A549 (cell line): ENCODE results near the gene ALOX15. TPM values are rescaled to one million over a fixed set of nuclear protein-coding genes. Genes with fewer than 3 reads are reported as not detected.
"Not testable (repeated sequence)": the region's sequence is repeated elsewhere in the genome, so short reads cannot be mapped to it uniquely, and the experiment has no call there.

ENCODE experiments used
- ATAC-seq, 2 experiments: fragments of 200-7000 bp in 1 of 2; fragments of >200 bp in 1 of 2; cut with Nextera tagmentation in 1 of 2; cut with Tn5 transposase in 1 of 2; 3 replicates each; pipeline versions ENCODE4 v1.8.0 to v1.9.1; 2018 to 2020; ENCODE audit warnings: mild to moderate bottlenecking in 1 of 2, moderate library complexity in 1 of 2
- CTCF ChIA-PET: fragments of 300-600 bp; sonication (Branson Sonifier 250); formaldehyde crosslinking; extraction: SDS; loops from one replicate; lab custom pipeline; 2021; ENCODE audit warnings: antibody characterized with exemption, inconsistent platforms; lab: Yijun Ruan, JAX
- POLR2A ChIA-PET: fragments of 350-600 bp; formaldehyde crosslinking; extraction: SDS; loops from one replicate; lab custom pipeline; 2021; ENCODE audit warnings: antibody characterized with exemption, inconsistent platforms; lab: Yijun Ruan, JAX
- DNase-seq, 2 experiments: peaks; one replicate each; pipeline versions ENCODE4 v3.0.0 to v3.0.0-alpha.2; 2011 to 2016; ENCODE audit warnings: low read depth in 1 of 2, low spot score in 1 of 2
- FAIRE-seq: peaks from 2 replicates; lab custom pipeline; 2011; peaks lifted over from hg19 to GRCh38; lab: Jason Lieb, UNC
- H3K27ac ChIP-seq, 2 experiments: fragments of >200 bp; sonication (Bioruptor Twin); formaldehyde crosslinking; 3 replicates each; pipeline ENCODE4 v1.5.1; 2016 to 2017
- H3K4me1 ChIP-seq: fragments of >200 bp; sonication (Bioruptor Twin); formaldehyde crosslinking; 3 replicates; pipeline ENCODE4 v1.6.1; 2016
- H3K4me2 ChIP-seq: fragments of >200 bp; sonication (Bioruptor Twin); formaldehyde crosslinking; 3 replicates; pipeline ENCODE4 v1.6.1; 2016
- H3K4me3 ChIP-seq: fragments of >200 bp; sonication (Bioruptor Twin); formaldehyde crosslinking; 3 replicates; pipeline ENCODE4 v1.5.1; 2016
- H3K9me3 ChIP-seq: fragments of >200 bp; sonication (Bioruptor Twin); formaldehyde crosslinking; 3 replicates; pipeline ENCODE4 v1.6.1; 2016
- BHLHE40 ChIP-seq: IDR thresholded peaks from 2 replicates; pipeline ENCODE4 v1.6.1; 2012; ENCODE audit warnings: low read depth, low read length, inconsistent platforms
- CBX8 ChIP-seq: fragments of 200-600 bp; sonication (generic); IDR thresholded peaks from 2 replicates; pipeline ENCODE4 v1.6.1; 2016
- CEBPB ChIP-seq, 2 experiments: fragments of >200 bp in 1 of 2; sonication (Bioruptor Twin) in 1 of 2; formaldehyde crosslinking in 1 of 2; IDR thresholded peaks; 2 replicates each; pipeline ENCODE4 v1.6.1; 2012 to 2016
- EP300 ChIP-seq, 2 experiments: fragments of >200 bp; sonication (Bioruptor Twin); formaldehyde crosslinking; IDR thresholded peaks; 2 replicates in 1 of 2; 3 replicates in 1 of 2; pipeline ENCODE4 v1.6.1; 2016 to 2017
- ESRRA ChIP-seq: fragments of 150-350 bp; IDR thresholded peaks from 2 replicates; pipeline ENCODE4 v1.6.1; 2014; ENCODE audit warnings: mild to moderate bottlenecking, low read length, borderline replicate concordance
- FOSB ChIP-seq: fragments of 250-450 bp; sonication (Bioruptor Pico); IDR thresholded peaks from 2 replicates; pipeline ENCODE4 v1.5.0; 2020; ENCODE audit warnings: mild to moderate bottlenecking, moderate library complexity
- HMGXB4 ChIP-seq: fragments of 250-450 bp; sonication (Bioruptor Pico); IDR thresholded peaks from 2 replicates; pipeline ENCODE4 v1.5.0; 2021; ENCODE audit warnings: mild to moderate bottlenecking, moderate library complexity, borderline replicate concordance
- HOXB5 ChIP-seq: fragments of 250-450 bp; sonication (Bioruptor Pico); IDR thresholded peaks from 2 replicates; pipeline ENCODE4 v1.5.0; 2020; ENCODE audit warnings: mild to moderate bottlenecking, moderate library complexity
- KDM5A ChIP-seq: fragments of 200-600 bp; sonication (generic); IDR thresholded peaks from 2 replicates; pipeline ENCODE4 v1.6.1; 2016; ENCODE audit warnings: antibody characterized with exemption, mild to moderate bottlenecking
- MAFK ChIP-seq: fragments of 450-650 bp; IDR thresholded peaks from 2 replicates; pipeline ENCODE4 v1.6.1; 2014; ENCODE audit not compliant: partially characterized antibody
- NFE2L2 ChIP-seq: fragments of 150-350 bp; conservative IDR thresholded peaks from 2 replicates; pipeline ENCODE4 v1.6.1; 2014; ENCODE audit warnings: low read length
- PHF8 ChIP-seq: fragments of 200-600 bp; sonication (generic); IDR thresholded peaks from 2 replicates; pipeline ENCODE4 v1.6.1; 2016; ENCODE audit warnings: low read depth, mild to moderate bottlenecking, antibody characterized with exemption, moderate library complexity, borderline replicate concordance
- RAD21 ChIP-seq, 2 experiments: fragments of >200 bp in 1 of 2; sonication (Bioruptor Twin) in 1 of 2; formaldehyde crosslinking in 1 of 2; IDR thresholded peaks in 1 of 2; conservative IDR thresholded peaks in 1 of 2; 2 replicates in 1 of 2; 3 replicates in 1 of 2; pipeline ENCODE4 v1.6.1; 2012 to 2018; ENCODE audit warnings: inconsistent platforms in 1 of 2
- RCOR1 ChIP-seq: fragments of 150-350 bp; IDR thresholded peaks from 2 replicates; pipeline ENCODE4 v1.6.1; 2014; ENCODE audit warnings: antibody characterized with exemption, low read length, low read depth
- RFX5 ChIP-seq: fragments of 450-650 bp; IDR thresholded peaks from 2 replicates; pipeline ENCODE4 v1.7.1; 2014; ENCODE audit warnings: antibody characterized with exemption, mild to moderate bottlenecking, moderate library complexity
- RNF2 ChIP-seq: fragments of 200-600 bp; sonication (generic); IDR thresholded peaks from 2 replicates; pipeline ENCODE4 v1.6.1; 2016; ENCODE audit warnings: low read depth, mild to moderate bottlenecking, antibody characterized with exemption, moderate library complexity, borderline replicate concordance
- ZFP36 ChIP-seq: fragments of 450-650 bp; IDR thresholded peaks from 2 replicates; pipeline ENCODE4 v1.6.1; 2014; ENCODE audit warnings: borderline replicate concordance; ENCODE audit not compliant: partially characterized antibody
- ZNF302 ChIP-seq: fragments of 250-450 bp; sonication (Bioruptor Pico); IDR thresholded peaks from 2 replicates; pipeline ENCODE4 v1.9.0; 2021; ENCODE audit warnings: inconsistent platforms, mild to moderate bottlenecking, moderate library complexity
- ZSCAN20 ChIP-seq: fragments of 250-450 bp; sonication (Bioruptor Pico); IDR thresholded peaks from 2 replicates; pipeline ENCODE4 v1.8.0; 2022; ENCODE audit warnings: mild to moderate bottlenecking, moderate library complexity
- WGBS: methylation state at CpG from one replicate; pipeline ENCODE4 v1.1.6; 2017; ENCODE audit errors: missing lambda C conversion rate; 5-methylcytosine and 5-hydroxymethylcytosine counted together
- polyA plus RNA-seq, 4 experiments: library from polyadenylated mRNA; depleted of rRNA in 3 of 4; stranded (reverse); fragments of >200 nt; fragmentation: RNase III in 1 of 4; extraction: RNeasy Plus Mini Kit Qiagen cat#74134 plus additional on column Dnase treatment in 1 of 4; gene quantifications; 2 replicates in 3 of 4; 3 replicates in 1 of 4; pipeline ENCODE4 v1.2.3, GENCODE V29; 2011 to 2017
- TF ChIP-seq, protein P1 (sequence below): IDR thresholded peaks from 2 replicates; pipeline ENCODE4 v1.6.1; 2012
- TF ChIP-seq, protein P2 (sequence below): fragments of >200 bp; sonication (Bioruptor Twin); formaldehyde crosslinking; IDR thresholded peaks from 2 replicates; pipeline ENCODE4 v1.6.1; 2016

Gene ALOX15
- polyA plus RNA-seq, 2 of the 4 experiments (the other 2 are of a cell fraction), result 0.08 to 0.12 TPM

- Histone ChIP-seq H3K4me2 (no peak overlapping the region), H3K4me3 (no peak overlapping the region), H3K9me3 (no peaks in the 10 kb centered on the region), H3K4me1 (peaks cover 5% of the 10 kb centered on the region; the same call in 2 of the 3 replicates), H3K27ac (no peak overlapping the region)
- 55% methylated on average over 11 of the region's 11 CpGs for WGBS
- ChIA-PET POLR2A (interaction anchor here (0.6 kb wide), 1 partner anchor 1643 kb away, joined by 7 read pairs; no protein-coding TSS in a partner anchor), CTCF (interaction anchor here (0.7 to 18.8 kb wide), 5 partner anchors 11 to 296 kb away, joined by 3 to 186 read pairs (median 4); no protein-coding TSS in a partner anchor)
- DNase-seq, result no peak
- FAIRE-seq, result no peak
- peak; percentile 73 for TF ChIP-seq ZFP36
- no peak for TF ChIP-seq RCOR1
- no peak for TF ChIP-seq ZNF302 (CRISPR knock-in tag)
- no peak for TF ChIP-seq KDM5A
- no peak for TF ChIP-seq CBX8
- TF ChIP-seq ESRRA, result no peak
- no peak for ATAC-seq
Measured at GRCh38 chr17:4592240-4593005, 49.1 kb downstream of the ALOX15 start.

DNA sequence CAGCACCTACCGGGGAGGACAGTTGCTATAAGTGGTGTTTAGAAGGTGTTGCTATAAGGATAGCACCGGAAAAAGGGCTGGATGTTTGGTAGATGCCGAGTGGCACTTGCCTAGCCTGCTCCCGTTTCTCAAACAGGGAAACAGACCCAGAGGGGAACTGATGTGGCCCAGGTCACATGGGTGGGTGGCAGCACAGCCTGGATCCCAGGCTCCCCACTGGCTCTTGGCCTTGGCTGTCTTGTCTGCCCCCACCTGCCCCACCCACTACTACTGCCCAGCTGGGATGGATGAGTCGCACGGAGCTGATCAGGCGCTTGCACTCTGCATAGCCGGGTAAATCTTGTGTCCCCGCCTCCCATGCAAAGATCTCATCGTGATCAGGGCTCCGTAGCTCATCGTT is 49.9 kb downstream of the ALOX15 start:
- Histone ChIP-seq H3K27ac (no peak overlapping the region), H3K4me3 (no peak overlapping the region), H3K4me1 (peaks cover 5% of the 10 kb centered on the region; the same call in 2 of the 3 replicates), H3K9me3 (no peaks in the 10 kb centered on the region), H3K4me2 (no peak overlapping the region)
- DNase-seq (peak; percentile 44 to 46), ATAC-seq (peak; percentile 31 to 36; a peak in 5 of 6 replicates), FAIRE-seq (no peak)
- CTCF ChIA-PET, result interaction anchor here (0.7 to 18.8 kb wide), 5 partner anchors 14 to 297 kb away, joined by 3 to 186 read pairs (median 4); no protein-coding TSS in a partner anchor
- no peak for TF ChIP-seq RCOR1
- no peak for TF ChIP-seq EP300 (IDR thresholded peaks at IDR 0.05)
- no peak for TF ChIP-seq HOXB5 (CRISPR knock-in tag)
- 47% methylated on average over 8 of the region's 12 CpGs for WGBS
- POLR2A ChIA-PET, result interaction anchor here (0.6 kb wide), 1 partner anchor 1642 kb away, joined by 7 read pairs; no protein-coding TSS in a partner anchor

DNA sequence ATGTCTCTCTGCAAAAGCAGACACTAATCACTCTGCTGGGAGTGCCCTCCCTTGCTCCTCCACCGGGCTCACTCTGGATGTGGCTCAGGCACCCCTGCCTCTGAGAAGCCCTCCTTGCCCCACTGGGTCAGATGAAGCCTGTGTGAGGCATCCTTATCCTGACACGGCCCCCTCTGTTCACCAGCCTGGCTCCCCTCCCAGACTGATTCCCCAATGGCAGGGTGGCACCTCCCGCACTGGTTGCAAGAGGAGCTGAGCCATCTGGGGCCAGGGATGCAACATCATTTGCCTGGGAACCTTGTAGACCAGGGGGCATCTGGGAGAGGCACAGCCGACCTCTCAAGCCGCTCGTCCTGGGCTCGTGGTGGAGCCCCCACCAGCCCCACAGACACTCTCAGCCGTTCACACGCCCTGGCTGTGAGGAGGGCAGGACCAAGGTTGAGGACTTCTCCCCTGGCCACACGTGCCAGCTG is 50.5 kb downstream of the ALOX15 start:
- TF ChIP-seq PHF8, result no peak
- no peak for TF ChIP-seq RFX5
- TF ChIP-seq MAFK, result no peak
- no peak for TF ChIP-seq RNF2
- TF ChIP-seq FOSB (CRISPR knock-in tag), result no peak
- no peak for TF ChIP-seq ZFP36
- no peak for TF ChIP-seq CEBPB (IDR thresholded peaks at IDR 0.05)
- TF ChIP-seq, protein P1, sequence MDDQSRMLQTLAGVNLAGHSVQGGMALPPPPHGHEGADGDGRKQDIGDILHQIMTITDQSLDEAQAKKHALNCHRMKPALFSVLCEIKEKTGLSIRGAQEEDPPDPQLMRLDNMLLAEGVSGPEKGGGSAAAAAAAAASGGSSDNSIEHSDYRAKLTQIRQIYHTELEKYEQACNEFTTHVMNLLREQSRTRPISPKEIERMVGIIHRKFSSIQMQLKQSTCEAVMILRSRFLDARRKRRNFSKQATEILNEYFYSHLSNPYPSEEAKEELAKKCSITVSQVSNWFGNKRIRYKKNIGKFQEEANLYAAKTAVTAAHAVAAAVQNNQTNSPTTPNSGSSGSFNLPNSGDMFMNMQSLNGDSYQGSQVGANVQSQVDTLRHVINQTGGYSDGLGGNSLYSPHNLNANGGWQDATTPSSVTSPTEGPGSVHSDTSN, result no peak
- no peak for TF ChIP-seq EP300 (IDR thresholded peaks at IDR 0.05)
- TF ChIP-seq ZSCAN20 (CRISPR knock-in tag), result no peak
- no peak for TF ChIP-seq KDM5A
- no peak for TF ChIP-seq HOXB5 (CRISPR knock-in tag)
- TF ChIP-seq RAD21 (conservative IDR thresholded peaks at IDR 0.05 in 1 of 2, IDR thresholded peaks at IDR 0.05 in 1 of 2), result no peak
- TF ChIP-seq HMGXB4 (CRISPR knock-in tag), result no peak
- no peak for TF ChIP-seq BHLHE40
- TF ChIP-seq NFE2L2, result no peak
- TF ChIP-seq, protein P2, sequence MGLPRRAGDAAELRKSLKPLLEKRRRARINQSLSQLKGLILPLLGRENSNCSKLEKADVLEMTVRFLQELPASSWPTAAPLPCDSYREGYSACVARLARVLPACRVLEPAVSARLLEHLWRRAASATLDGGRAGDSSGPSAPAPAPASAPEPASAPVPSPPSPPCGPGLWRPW, result no peak
- H3K4me1 ChIP-seq, result peaks cover 5% of the 10 kb centered on the region; the same call in 2 of the 3 replicates
- WGBS, result 29% methylated on average over 9 of the region's 10 CpGs
- ChIA-PET CTCF (interaction anchor here (1.0 to 18.8 kb wide), 4 partner anchors 14 to 35 kb away, joined by 3 to 186 read pairs (median 4); no protein-coding TSS in a partner anchor), POLR2A (no interaction called here)
- H3K9me3 ChIP-seq, result no peaks in the 10 kb centered on the region
- H3K4me3 ChIP-seq, result no peak overlapping the region
- ATAC-seq (peak in 1 of 2 experiments; percentile 5; a peak in 3 of 6 replicates), FAIRE-seq (no peak), DNase-seq (no peak)
- no peak overlapping the region for H3K4me2 ChIP-seq
- no peak overlapping the region for H3K27ac ChIP-seq

DNA sequence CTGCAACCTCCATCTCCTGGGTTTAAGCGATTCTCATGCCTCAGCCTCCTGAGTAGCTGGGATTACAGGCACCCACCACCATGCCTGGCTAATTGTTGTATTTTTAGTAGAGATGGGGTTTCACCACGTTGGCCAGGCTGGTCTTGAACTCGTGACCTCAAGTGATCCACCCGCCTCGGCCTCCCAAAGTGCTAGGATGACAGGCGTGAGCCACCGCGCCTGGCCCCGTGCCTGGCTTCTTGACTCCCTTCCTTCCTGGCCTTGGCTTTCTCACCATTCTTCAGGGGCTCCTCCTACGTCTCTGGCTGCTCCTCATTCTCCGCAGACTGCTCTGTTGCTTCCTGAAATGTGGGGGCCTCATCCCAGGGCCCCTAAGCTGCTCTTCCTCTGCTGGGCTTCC is 51.4 kb downstream of the ALOX15 start:
- WGBS, result 54% methylated on average over 11 of the region's 11 CpGs
- not testable (repeated sequence) for H3K4me1 ChIP-seq, H3K4me3 ChIP-seq, H3K4me2 ChIP-seq, H3K27ac ChIP-seq, H3K9me3 ChIP-seq, ATAC-seq, DNase-seq, FAIRE-seq
- ChIA-PET CTCF (interaction anchor here (1.0 to 18.8 kb wide), 3 partner anchors 12 to 35 kb away, joined by 4 to 186 read pairs (median 5); no protein-coding TSS in a partner anchor), POLR2A (interaction anchor here (0.5 kb wide), 1 partner anchor 136 kb away, joined by 5 read pairs; no protein-coding TSS in a partner anchor)
